ENCODE data around the gene WBP2.

GRCh38 chr17:75901727-75902126 lies 46.6 kb upstream of the WBP2 start:
- no peak for TF ChIP-seq CTCF (IDR thresholded peaks at IDR 0.05)
- TF ChIP-seq POLR2A (IDR thresholded peaks at IDR 0.05) = no peak

All from prostate gland (tissue), 2 donors.